MM.1S (cell line): ENCODE measurements around the gene TRIM14.

ENCODE experiments used
- EZH2phosphoT487 ChIP-seq: fragments of 300-600 bp; sonication (generic); IDR thresholded peaks from 2 replicates; pipeline ENCODE4 v1.6.1; 2018; ENCODE audit warnings: antibody characterized with exemption, low read length
- TF ChIP-seq, protein P1 (sequence below): fragments of 300-600 bp; sonication (generic); IDR thresholded peaks from 2 replicates; pipeline ENCODE4 v1.5.1; 2016; ENCODE audit warnings: antibody characterized with exemption, low read length, mixed read lengths

DNA sequence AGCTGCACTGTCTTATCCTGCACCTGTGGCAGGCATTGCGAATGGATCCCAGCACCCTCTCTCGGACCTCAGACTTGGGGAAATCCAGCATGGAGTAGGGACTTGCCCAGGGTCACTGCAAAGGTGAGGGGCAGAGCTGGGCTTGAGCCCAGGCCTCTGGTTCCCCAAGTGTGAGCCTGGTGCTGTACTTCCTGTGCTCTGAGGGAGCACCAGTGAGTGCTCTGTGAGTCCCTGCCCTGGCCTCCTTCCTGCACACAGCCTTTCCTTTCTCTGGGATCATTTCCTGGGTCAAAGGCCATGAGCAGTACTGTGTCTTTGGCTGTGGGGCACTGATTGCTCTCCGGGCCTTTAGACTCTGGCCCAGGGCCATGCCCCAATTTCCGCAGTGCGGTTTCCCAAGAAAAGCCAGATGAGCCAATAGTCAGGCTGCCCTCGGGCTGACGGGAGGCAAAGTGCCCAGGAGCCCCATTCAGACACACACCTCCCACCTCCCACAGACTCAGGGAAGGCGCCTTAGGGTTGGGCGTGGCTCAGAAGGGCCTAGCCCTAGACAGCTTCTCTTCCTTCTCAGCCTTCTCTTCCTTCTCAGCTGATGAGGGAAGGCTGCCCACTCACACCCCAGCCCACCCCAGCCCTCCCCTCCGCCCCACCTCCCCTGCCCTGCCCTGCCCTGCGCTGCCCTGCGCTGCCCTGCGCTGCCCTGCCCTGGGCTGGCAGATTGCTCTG lies 23.3 kb upstream of the TRIM14 start:
- TF ChIP-seq, protein P1, sequence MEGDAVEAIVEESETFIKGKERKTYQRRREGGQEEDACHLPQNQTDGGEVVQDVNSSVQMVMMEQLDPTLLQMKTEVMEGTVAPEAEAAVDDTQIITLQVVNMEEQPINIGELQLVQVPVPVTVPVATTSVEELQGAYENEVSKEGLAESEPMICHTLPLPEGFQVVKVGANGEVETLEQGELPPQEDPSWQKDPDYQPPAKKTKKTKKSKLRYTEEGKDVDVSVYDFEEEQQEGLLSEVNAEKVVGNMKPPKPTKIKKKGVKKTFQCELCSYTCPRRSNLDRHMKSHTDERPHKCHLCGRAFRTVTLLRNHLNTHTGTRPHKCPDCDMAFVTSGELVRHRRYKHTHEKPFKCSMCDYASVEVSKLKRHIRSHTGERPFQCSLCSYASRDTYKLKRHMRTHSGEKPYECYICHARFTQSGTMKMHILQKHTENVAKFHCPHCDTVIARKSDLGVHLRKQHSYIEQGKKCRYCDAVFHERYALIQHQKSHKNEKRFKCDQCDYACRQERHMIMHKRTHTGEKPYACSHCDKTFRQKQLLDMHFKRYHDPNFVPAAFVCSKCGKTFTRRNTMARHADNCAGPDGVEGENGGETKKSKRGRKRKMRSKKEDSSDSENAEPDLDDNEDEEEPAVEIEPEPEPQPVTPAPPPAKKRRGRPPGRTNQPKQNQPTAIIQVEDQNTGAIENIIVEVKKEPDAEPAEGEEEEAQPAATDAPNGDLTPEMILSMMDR, result no peak
- no peak for TF ChIP-seq EZH2phosphoT487
